Cerebellar nuclear complex (tissue), 1 donor: ENCODE results near the gene IL1RAPL2.
"Not testable (repeated sequence)": the region's sequence is repeated elsewhere in the genome, so short reads cannot be mapped to it uniquely, and the experiment has no call there.

Source experiments
- DNase-seq, 2 experiments: peaks; one replicate each; lab custom pipeline; 2025; lab: John Stamatoyannopoulos, UW

IL1RAPL2 gene

GRCh38 chrX:105608745-105609144 lies 1042.7 kb downstream of the IL1RAPL2 start:
- no peak for DNase-seq

GRCh38 chrX:105609530-105609929 lies 1043.5 kb downstream of the IL1RAPL2 start:
- no peak for DNase-seq

- no peak for DNase-seq
Measured at GRCh38 chrX:105610411-105610810, 1044.4 kb downstream of the IL1RAPL2 start.

GRCh38 chrX:105618393-105619101 lies 1052.5 kb downstream of the IL1RAPL2 start:
- DNase-seq: no peak

- no peak for DNase-seq
Measured at GRCh38 chrX:105634180-105634579, 1068.2 kb downstream of the IL1RAPL2 start.

GRCh38 chrX:105635794-105636193 lies 1069.8 kb downstream of the IL1RAPL2 start:
- no peak for DNase-seq

- no peak for DNase-seq
Measured at GRCh38 chrX:105636667-105637066, 1070.7 kb downstream of the IL1RAPL2 start.

- no peak for DNase-seq
Measured at GRCh38 chrX:105645667-105646357, 1079.8 kb downstream of the IL1RAPL2 start.

- DNase-seq: no peak
Measured at GRCh38 chrX:105646592-105647372, 1080.8 kb downstream of the IL1RAPL2 start.

GRCh38 chrX:105647749-105648148 lies 1081.8 kb downstream of the IL1RAPL2 start:
- no peak for DNase-seq

- no peak for DNase-seq
Measured at GRCh38 chrX:105648732-105649131, 1082.7 kb downstream of the IL1RAPL2 start.

GRCh38 chrX:105650577-105650976 lies 1084.6 kb downstream of the IL1RAPL2 start:
- DNase-seq: no peak

GRCh38 chrX:105650986-105651385 lies 1085.0 kb downstream of the IL1RAPL2 start:
- DNase-seq: no peak

GRCh38 chrX:105653891-105654290 lies 1087.9 kb downstream of the IL1RAPL2 start:
- DNase-seq: no peak

- no peak for DNase-seq
Measured at GRCh38 chrX:105658136-105658535, 1092.1 kb downstream of the IL1RAPL2 start.

GRCh38 chrX:105662248-105662647 lies 1096.2 kb downstream of the IL1RAPL2 start:
- no peak for DNase-seq

GRCh38 chrX:105664243-105664642 lies 1098.2 kb downstream of the IL1RAPL2 start:
- no peak for DNase-seq

GRCh38 chrX:105684288-105684687 lies 1118.3 kb downstream of the IL1RAPL2 start:
- DNase-seq: not testable (repeated sequence)

GRCh38 chrX:105694839-105695238 lies 1128.8 kb downstream of the IL1RAPL2 start:
- no peak for DNase-seq

- DNase-seq: no peak
Measured at GRCh38 chrX:105695451-105695850, 1129.5 kb downstream of the IL1RAPL2 start.

GRCh38 chrX:105696870-105697269 lies 1130.9 kb downstream of the IL1RAPL2 start:
- DNase-seq: no peak

- no peak for DNase-seq
Measured at GRCh38 chrX:105697984-105698781, 1132.2 kb downstream of the IL1RAPL2 start.
